Left kidney (tissue), 8 donors: ENCODE data around the gene AGK. TPM values are rescaled to one million over a fixed set of nuclear protein-coding genes. Genes with fewer than 3 reads are reported as not detected.

Experiments
- DNase-seq: peaks from one replicate; pipeline ENCODE4 v3.0.0-alpha.2; 2013
- long read RNA-seq, 8 donors: transcript quantifications; one replicate each; lab custom pipeline, GENCODE V29; 2026
- polyA plus RNA-seq: library from polyadenylated mRNA; unstranded; fragments of 120-200 nt; gene quantifications from one replicate; pipeline ENCODE4 v1.2.1, GENCODE V29; 2013; ENCODE audit not compliant: insufficient read length

AGK gene, protein sequence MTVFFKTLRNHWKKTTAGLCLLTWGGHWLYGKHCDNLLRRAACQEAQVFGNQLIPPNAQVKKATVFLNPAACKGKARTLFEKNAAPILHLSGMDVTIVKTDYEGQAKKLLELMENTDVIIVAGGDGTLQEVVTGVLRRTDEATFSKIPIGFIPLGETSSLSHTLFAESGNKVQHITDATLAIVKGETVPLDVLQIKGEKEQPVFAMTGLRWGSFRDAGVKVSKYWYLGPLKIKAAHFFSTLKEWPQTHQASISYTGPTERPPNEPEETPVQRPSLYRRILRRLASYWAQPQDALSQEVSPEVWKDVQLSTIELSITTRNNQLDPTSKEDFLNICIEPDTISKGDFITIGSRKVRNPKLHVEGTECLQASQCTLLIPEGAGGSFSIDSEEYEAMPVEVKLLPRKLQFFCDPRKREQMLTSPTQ
- 45.8 TPM for polyA plus RNA-seq
- long read RNA-seq, donor 1, partial matches to known transcripts: 0 of 4 reads
- long read RNA-seq, donor 1, other reads (novel, unspliced or antisense): 0 of 4 reads
- long read RNA-seq, donor 2, partial matches to known transcripts: 0 of 2 reads
- long read RNA-seq, donor 2, other reads (novel, unspliced or antisense): 0 of 2 reads
- long read RNA-seq, donor 3, partial matches to known transcripts: 0 of 2 reads
- long read RNA-seq, donor 3, other reads (novel, unspliced or antisense): 0 of 2 reads
- long read RNA-seq, donor 4: 0 reads
- long read RNA-seq, donor 5, partial matches to known transcripts: 0 of 2 reads
- long read RNA-seq, donor 5, other reads (novel, unspliced or antisense): 0 of 2 reads
- long read RNA-seq, donor 6, partial matches to known transcripts: 22 of 24 reads
- long read RNA-seq, donor 6, other reads (novel, unspliced or antisense): 0 of 24 reads
- long read RNA-seq, donor 7, partial matches to known transcripts: 0 of 1 reads
- long read RNA-seq, donor 7, other reads (novel, unspliced or antisense): 0 of 1 reads
- long read RNA-seq, donor 8, partial matches to known transcripts: 0 of 1 reads
- long read RNA-seq, donor 8, other reads (novel, unspliced or antisense): 0 of 1 reads

DNA sequence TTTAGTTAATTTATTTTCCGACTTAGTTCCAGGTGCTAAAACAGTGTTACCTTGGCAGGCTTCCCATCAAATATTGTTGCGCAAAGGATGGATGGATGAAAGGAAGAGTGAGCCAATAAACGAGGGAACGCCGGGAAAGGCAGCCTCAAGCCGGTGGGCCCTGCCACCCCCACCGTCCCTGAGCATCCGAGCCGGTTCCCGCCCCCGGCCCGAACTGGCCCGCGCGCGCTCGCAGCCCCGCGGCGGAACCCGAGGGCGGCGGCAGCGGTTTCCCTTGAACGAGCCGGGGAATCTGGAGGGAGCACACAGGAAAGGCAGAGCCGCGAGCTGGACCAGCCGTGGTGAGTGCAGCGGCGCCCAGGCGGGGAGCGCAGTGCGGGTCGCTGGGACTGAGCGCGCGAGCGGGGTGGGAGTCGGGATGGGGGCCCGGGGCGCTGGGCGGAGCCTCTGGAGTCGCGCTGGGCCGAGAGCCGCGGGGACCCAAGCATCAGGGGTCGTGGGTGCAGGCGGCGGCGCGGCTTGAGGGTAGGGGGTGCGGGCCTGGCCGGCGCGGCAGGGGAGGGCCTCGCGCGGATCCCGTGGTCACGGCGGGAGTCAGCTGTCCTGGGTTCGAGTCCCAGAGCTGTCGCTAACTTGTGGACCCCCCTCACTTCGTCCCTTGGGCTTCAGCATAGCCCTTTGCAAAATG lies at the start of gene AGK:
AGK (plus strand) TSS at position 317 of the 688 bp plus-strand sequence. CDS start 4,057 bp downstream, outside the sequence.
- peak; percentile 82 for DNase-seq

DNA sequence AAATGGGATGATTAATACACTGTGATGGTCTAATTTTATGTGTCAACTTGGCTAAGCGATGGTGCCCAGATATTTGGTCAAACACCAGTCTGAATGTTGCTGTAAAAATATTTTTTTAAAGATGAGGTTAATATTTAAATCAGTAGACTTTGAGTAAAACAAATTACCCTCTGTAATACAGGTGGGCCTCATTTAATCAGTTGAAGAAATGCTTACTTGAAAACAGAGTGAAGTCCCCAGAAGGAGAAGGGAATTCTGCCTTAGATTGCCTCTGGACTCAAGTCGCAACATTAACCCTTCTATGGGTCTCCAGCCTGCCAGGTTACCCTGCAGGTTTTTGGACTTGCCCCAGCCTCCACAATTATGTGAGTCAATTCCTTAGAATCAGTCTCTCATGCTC lies 49.8 kb upstream of the AGK start:
- no peak for DNase-seq

DNA sequence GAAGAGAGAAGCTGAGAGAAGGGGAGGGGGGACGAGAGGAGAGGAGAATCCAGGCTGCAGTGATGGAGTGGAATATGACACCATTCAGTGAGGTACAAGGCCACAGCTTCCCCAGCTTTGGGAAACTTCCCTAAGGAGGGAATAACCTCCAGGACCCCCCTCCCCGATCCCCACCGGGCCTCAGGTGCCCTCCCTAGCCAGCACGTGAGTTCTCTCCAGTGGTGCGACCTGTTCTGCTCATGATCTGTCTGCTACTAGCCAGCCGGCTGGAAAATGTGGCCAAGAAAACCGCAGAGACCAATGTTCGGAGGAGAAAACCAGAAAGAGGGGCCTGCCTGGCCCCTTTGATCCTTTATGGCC lies 39.9 kb upstream of the AGK start:
- DNase-seq: peak; percentile 8

DNA sequence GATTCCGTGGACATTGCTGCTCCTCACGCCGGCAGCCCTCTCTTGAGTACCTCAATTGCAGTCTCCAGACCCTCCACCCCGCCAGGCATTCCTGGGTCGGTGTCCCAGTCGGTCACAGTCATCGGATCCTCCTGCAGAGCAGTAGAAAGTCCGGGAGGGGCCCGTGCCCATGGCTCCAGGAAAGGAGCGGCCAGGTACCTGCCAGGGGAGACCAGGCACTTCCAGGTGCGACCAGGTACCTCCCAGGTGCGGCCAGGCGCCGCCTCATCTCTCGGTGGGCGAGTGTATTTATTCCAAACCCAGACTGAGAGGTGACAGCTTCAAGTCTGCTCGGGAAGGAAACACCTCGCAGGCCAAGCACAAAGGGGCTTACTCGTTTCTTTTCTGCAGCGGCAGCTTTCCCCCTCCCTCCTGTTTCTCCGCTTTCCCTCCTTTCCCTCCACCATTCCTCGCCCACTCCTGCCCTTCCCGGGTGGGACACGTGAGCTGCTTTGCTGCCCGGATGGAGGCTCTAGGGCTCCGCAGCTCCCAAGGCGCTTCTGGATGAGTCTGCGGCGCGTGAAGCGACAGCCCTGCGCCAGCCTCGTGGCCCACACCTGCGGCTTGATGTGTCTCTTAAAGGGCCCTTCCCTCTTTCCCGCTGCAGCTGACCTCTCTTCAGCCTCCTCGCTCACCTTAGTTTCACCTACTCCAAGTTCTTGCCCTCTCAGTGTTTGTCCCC lies 39.4 kb upstream of the AGK start:
- DNase-seq: peak; percentile 21

DNA sequence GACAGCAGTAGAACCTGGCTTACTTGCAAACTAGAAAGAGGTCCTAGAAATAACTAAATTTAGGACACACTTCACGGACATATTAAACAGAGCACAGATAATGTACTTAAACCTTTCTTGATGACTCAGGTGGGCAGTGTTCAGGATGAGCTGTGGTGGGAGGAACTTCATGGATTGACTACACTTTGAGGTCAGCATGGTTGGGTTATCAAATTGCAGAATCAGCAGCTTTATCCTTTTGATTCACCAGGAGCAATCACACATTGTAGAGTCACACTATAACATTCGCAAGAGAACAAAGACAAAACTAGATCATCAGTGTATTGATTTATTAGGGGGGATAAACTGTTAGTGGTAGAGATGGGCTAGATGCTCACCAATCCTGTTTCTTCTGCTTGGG lies 38.6 kb upstream of the AGK start:
- no peak for DNase-seq

DNA sequence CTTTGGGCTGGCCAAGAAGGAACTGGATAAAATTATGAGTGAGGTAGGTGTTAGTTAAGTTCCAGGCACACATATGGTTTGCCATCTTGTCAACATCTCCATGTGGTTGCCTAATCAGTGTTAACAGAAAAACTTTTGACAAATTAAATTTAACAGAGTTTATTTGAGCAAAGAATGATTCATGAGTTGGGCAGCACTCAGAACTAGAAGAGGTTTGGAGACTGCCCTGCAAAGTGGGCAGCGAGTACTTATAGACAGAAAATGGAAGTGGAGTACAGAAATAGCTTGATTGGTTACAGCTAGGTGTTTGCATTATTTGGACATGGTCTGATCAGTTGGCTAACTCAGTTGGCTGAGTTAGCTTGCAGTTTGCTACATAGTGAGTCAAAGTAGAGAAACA lies 37.5 kb upstream of the AGK start:
- no peak for DNase-seq

DNA sequence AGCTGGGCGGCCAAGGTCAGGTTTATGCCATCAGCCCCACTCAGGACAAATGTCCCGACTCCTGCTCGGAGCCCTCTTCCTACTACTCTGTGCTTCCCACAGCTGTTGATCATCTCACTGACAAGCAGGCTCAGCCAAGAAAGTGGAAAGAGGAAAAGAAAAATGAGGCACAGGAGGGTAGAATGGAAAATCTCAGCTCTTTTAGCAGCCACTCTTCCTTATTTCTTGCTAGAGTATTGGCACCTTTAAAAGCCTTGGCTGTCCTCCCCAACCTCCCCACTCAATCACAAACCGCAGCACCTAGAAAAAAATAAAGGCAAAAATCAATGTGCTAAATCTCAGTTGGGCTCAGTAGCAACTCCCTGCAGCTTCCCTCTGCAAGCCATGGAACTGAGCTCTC lies 35.3 kb upstream of the AGK start:
- no peak for DNase-seq

DNA sequence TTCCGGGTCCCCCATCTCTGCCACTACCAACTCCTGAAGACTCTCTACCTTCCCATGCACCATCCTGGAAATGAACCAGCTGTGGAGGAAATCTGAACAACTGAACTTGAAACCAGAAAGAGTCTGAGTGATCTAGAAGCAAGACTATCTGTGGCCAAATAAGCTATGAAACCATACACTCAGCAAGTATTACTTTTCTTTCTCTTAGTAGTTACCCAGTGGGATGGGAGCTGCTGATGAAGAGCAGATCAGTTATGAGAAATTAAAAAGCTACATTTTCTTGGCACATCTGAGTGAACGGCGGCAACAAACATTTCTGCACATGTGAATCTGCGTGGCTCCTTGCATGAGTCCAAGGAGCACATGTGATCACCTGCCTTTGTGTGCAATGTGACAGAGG lies 31.6 kb upstream of the AGK start:
- no peak for DNase-seq

DNA sequence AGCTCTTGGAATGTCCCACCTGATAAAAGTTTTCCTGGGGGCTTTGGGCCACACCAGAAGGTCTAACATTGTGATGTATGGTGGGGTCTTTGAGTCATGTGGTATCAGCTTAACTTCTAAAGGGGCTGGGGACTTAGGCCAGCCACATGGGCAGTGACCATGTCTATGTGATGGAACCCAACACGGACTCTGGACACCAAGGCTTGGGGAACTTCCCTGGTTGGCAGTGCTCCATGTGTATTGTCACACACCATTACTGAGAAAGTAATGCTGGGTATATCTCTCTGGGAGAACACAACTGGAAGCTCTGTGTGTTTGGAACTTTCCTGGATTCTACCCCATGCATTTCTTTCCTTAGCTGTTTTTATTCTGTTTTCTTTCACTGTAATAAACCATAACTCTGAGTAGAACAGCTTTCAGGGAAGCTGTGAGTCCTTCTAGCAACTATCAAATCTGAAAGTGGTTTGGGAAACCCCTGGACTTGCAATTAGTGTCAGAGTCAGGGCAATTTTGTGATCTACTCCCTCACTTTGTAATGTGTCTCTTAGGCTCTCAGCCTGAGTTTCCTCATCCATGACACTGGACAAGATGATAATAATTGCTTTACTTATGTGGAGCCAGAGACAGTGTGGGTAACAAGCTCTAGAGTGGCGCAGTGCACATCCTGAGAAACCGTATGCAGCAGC lies 28.4 kb upstream of the AGK start:
- DNase-seq: no peak

DNA sequence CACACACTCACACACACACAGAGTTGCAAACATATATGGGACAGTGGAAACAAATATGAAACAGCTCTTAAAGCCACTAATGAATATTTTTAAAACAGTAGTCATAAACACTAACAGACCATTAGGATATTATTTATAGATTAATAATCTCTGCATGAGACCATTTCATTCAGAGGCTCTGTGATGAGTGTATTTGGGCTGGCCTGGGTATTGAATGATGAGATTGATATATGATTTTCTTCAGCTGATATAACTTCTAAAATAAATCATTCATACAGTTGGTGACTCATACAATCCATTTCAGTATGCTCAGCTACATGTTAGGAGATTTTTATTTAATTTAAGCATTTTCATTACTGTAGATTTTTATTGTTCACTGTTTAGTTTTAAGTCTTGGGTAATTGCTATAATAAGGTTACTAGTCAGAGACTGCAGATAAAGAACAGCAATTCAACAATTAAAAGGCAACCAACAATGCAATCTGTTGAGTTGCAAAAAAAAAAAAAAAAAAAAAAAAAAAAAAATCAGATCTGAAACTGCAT lies 25.2 kb upstream of the AGK start:
- DNase-seq: no peak

DNA sequence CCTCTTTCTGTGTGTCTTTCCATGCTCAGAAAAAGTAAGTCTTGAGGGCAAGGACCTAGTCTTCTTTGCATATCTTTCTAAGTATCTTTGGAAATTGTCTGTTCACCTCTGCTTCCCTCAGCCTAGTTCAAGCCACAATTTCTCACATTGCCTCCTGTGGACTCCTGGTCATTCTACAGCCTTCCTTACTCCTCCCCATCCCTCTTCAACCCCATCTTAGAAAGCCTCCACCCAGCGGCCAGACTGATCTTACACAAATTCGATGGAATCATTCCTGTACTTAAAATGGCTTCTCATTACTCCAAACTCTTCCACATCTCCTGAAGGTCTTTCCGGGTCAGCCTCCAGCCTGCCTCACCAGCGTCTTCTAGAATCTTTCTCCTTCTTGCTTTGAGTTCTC lies 24.1 kb upstream of the AGK start:
- no peak for DNase-seq

DNA sequence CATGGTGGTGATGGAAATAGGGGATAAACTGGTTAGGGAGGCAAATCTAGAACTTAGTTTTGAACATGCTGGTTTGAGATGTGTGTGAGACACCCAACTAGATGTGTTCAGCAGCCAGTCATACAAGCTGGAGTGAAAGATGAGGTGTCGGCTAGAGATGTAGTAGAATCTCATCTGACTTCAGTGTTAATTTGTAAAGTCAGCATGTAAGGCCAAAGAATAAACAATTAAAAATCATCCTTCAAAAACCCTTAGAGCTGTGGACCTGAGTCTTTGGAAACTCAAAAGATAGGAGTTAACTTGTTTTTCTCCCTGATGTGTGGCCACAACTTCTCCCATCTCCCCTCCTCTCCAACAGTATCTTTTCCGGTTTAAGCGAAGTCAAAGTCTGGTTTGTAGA lies 22.8 kb upstream of the AGK start:
- DNase-seq: no peak

DNA sequence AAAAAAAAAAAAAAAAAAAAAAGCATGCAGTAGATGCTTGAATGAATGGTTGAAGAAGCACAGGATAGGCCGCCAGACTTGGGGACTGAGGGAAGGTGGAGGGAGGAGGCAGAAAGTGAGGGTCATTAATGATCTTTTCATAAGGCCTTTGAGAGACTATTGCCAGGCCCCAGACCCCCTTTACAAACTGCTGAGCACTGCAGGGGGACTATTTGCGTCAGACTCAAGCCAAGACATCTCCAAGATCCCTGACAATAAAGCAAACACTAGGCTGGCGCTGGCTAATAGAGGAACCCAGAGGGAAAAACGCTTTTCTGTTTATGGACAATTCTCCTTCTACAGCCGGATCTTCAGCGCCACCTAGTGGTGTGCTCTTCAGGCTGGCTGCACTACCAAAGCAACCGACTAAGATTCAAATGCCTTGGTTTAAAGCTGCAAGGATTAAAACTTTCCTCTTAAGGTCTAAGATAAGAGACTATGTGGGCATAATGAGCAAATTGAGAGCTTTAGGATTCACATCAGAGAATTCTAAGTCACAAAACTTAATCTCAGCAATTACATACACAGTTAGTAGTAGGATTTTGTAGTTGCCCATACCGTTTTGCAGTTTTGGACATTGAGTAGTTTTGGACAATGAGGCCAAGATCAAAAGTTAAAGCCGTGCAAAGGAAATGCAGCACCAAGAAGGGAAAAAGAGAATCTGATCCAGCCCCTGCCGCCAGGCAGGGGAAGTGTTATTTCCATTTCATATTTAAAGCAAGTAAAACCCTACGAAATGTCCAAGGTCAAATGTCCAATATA lies 17.9 kb upstream of the AGK start:
- peak; percentile 83 for DNase-seq

DNA sequence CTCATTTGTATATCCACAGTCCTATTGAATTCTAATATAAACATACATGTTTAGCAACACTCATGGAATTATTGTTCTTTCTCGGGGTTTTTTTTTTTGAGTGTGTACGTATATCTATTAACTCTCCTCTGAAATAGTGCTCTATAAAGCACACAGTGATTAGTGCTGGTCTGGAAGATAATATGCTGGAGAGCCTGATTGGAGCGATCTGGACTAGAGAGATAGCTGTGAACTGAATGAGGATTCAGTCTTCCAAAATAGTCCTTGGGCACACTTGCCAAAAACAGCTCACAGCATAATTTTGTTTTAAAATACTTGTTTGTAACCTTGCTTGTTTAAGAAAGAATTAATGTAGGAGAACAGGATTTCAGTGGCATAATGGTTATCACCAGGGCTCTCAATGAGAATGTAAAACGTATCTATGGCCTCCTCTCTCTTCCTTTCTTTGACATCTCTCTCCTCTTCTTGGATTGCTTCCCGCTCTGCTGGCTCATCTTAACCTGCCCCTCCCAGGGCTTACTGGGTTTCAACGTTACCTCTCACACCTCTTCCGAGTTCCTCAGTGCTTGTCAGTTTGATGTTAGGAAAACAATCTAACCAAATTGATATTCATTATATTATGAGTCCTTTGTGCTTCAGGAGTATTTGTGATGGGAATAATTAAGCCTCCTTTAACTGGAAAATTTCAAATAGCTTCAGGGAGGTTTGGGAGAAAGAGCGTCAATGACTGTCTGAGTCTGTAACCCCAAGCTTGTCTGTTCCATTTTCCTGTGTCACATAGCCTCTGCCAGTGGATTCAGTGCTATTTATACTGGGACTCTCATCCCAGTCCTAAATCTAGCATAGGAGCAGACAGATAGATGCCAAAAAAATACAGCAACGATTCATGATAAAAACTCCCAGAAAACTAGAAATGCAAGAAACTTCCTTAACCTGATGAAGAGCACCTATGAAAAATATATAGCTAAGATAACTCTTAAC lies 16.2 kb upstream of the AGK start:
- DNase-seq: no peak

DNA sequence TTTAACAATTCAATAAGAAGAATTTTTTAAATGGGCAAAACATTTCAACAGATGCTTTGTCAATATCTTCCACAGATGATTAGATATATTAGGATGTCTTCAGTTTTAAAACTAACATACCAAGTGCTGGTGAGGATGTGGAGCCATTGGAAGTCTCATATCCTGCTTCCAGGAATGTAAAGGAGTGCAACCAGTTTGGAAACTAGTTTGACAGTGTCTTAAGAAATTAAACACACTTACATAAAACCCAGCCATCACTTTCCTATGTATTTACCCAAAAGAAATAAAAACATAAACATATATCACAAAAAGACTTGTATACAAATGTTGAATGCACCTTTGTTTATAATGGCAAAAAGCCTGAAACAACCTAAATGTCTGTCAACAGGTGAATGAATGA lies 13.3 kb upstream of the AGK start:
- DNase-seq: no peak

DNA sequence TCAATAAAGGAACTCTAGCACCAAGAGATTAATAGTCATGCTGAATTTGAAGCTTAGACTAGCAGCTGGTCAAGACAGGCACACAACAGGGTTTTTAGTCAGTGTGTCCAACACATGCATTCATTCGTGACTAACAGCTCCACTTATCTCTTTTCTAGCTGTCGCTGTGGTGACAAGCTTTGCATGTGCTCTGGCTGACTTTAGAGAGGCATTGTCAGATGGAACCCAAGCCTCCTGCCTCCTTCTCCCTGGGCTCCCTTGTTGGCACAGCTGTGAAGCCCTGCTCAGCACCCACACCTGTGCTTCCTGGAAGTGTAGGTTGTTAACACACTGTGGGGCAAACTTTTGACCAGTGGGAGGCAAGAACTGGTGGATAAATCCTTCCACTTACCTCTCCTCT lies 9.8 kb upstream of the AGK start:
- no peak for DNase-seq

DNA sequence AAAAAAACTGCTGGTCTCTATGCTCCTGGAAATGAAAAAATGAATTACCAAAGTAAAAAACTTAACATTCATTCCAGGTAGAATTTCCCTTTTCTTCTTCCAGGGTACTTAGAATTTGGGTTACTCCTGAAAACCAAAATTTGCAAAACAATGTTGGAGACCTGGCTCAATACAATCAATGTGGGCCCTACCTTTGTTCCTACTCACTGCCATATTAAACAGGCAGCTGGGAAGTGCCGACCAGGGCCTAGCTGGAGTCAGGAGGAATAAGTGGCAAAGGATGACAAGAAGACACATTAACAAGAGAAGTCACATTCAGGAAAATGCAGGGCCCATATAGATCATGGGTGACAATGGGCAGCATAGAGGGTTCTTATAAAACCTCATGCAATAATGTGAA lies 6.4 kb upstream of the AGK start:
- no peak for DNase-seq

DNA sequence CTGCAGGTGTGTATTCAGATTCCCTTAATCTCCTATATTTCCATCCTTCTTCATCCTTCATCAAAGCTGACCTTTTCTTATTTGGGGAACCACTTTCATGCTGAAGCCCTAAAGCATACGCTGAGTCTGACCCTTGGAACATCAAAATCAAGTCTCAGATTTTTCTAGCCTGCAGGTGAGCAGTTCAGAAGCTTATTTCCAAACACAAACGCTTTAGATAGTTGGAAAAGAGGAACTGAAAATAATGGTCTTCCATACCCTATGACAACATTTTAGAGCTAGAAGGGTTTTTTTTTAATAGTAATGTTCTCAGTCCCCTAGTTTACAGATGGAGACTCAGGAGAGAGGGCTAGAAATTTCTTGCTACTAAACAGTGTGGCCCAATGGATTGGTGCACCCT lies 1.6 kb upstream of the AGK start:
- no peak for DNase-seq
